Amniotic epithelial cell (primary cell): ENCODE results near the gene ZNF728.
A peak's percentile ranks its signal among the peaks of the same experiment; 100 is the strongest.
"Not testable (repeated sequence)": the region's sequence is repeated elsewhere in the genome, so short reads cannot be mapped to it uniquely, and the experiment has no call there.

Experiments
- DNase-seq: peaks from one replicate; pipeline ENCODE4 v3.0.0-alpha.2; 2010; ENCODE audit warnings: low read depth

Gene ZNF728

DNA sequence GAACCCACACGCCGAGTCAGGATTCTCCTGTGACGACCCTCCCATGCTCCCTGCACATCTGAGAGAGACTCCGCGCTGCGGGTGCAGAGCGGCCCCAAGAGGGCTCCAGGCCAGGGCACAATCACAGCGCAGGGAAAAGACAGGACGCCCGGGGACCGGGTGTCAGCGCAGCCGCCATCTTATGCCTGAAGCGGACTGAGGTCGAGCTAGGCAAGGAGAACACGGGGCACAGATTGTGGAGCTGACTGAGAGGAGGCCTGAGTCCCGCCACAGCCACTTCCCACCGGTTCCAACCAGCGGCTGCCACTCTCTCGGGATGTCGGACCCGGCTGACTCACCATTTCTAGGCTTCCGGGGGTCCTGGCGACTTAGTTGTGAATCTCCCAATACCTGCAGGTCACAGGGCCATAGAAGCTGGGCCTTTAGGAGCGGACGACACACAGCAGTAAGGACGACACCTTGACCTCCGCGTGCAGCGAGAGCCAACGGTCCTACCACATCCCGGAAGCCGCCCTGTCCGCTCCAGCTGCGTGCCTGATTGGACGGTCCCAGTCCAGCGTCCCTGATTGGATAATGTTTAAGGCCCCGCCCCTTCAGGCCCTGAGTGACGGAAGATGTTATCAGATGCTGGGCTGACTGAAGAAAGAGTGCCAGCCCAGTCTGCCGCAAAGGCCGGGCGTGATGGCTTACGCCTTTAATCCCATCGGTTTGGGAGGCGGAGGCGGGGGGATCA is at the start of gene ZNF728:
Gene ZNF728 (minus strand): TSS at position 487 of the 733 bp plus-strand sequence. CDS start 146 bp downstream, at position 341.
- no peak for DNase-seq

DNA sequence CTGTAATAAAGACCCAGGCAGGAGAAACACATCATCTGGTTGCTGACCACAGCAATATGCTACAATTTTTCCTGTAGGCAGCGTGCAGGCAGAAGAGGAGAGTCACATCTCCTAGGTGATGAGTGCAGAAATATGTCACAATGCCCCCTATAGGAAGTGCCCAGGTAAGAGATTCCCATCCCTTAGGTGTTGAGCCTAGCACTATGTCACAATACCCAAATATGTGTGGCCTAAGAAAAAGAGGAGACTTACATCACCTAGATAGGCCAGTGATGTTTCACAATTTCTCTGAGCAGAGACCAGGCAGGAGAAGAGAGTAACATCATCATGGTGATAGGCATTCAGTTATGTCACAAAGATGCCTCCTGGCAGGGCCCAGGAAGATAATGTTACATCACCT is 49.4 kb upstream of the ZNF728 start:
- no peak for DNase-seq

DNA sequence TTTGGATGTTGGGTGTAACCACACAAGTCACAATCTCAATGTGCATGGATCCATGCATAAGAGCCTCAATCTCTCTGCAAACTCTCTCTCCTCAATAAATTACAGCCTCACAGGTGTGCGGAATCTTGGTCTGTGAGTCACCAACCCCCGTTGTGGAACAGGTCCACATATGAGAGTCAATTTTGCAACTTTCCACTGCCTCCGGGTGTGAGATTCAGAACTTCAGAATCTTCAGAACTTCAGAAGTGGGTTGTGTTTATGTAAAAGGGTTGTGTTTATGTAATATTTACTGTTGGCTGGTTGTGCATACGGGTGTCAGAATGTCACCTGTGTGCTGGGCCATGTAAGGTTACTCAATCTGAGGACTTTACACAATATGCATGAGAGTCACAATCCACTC is 46.3 kb upstream of the ZNF728 start:
- no peak for DNase-seq

DNA sequence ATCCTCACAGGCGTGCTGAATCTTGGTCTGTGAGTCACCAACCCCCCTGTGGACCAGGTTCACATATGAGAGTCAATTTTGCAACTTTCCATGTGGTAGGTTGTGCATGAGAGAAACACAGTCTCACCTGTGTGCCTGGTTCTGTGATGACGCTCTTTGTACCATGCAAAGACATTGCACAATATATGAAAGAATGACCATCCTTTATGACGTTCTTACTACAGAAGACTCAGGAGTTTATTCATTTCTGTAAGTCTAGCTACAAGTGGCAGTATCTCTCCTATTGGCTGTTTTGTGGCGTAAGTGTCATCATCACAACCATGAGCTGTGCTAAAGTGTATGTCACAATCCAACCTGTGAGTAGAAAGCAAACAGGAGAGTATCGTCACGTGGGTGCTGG is 43.8 kb upstream of the ZNF728 start:
- DNase-seq, result no peak

DNA sequence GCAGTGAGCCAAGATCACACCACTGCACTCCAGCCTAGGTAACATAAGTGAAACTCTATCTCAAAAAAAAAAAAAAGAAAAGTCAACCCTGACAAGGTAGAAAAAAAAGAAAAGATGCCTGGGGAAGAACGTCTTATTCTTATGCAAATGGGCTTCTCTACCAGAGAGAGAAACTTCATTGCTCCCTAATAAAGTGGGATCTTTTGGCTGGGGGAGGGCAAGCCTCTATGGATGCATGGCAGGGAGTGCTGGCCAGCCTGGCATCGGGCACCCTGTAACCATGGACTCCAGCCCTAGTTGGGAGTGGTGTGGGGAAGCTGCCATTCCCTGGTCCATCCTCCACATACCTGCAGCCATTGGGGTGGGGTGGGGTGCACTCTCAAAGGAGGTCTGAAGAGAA is 30.7 kb upstream of the ZNF728 start:
- DNase-seq, result no peak

DNA sequence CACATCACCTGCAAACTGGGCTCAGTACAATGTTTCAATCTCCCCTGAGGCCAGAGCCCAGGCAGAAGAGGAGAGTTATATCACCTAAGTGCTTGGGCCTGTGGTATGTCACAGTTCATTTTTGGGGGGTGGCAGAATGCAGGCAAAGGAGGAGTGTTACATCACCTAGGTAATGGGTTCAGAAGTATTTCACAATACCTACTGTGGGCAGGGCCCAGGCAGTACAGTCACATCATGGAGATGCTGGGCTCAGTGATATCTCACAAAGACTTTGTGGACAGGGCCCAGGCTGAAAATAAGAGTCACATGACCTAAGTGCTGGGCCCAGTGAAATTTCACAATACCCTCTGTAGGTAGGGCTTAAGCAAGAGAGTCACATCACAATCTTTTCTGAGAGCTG is 12.7 kb upstream of the ZNF728 start:
- no peak for DNase-seq

DNA sequence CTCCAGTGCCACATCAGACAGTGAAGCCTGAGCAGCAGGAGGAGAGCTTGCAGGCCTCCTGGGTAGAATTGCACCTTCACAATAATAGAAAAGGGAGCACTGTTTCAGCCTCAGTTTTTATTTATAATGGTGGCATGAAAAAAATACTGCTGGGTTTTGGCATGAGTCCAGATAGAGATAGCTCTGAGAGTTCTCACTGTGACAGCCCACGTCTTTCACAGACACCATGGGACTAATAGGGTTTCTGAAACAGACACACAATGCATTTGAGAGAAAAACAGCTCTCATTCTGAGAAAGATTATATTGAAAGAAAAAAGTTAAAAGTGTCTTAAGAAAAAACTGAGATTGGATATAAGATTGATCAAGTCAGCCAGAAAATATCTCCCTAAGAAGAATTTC is 8.0 kb downstream of the ZNF728 start:
- DNase-seq, result not testable (repeated sequence)

DNA sequence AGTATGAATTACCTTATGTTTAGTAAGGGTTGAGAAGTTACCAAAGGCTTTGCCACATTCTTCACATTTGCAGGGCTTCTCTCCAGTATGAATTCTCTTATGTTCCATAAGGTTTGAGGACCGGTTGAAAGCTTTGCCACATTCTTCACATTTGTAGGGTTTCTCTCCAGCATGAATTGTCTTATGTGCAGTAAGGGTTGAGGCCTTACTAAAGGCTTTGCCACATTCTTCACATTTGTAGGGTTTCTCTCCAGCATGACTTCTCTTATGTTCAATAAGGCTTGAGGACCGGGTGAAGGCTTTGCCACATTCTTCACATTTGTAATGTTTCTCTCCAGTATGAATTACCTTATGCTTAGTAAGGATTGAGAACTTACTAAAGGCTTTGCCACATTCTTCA is 26.7 kb downstream of the ZNF728 start:
- no peak for DNase-seq

DNA sequence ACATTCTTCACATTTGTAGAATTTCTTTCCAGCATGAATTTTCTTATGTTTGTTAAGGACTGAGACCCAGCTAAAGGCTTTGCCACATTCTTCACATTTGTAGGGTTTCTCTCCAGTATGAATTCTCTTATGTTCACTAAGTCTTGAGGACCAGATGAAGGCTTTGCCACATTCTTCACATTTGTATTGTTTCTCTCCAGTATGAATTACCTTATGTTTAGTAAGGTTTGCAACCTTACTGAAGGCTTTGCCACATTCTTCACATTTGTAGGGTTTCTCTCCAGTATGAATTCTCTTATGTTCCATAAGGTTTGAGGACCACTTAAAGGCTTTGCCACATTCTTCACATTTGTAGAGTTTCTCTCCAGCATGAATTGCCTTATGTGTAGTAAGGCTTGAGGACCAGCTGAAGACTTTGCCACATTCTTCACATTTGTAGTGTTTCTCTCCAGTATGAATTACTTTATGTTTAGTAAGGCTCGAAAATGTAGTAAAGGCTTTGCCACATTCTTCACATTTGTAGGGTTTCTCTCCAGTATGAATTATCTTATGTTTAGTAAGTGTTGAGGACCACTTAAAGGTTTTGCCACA is 27.3 kb downstream of the ZNF728 start:
- DNase-seq, result not testable (repeated sequence)

DNA sequence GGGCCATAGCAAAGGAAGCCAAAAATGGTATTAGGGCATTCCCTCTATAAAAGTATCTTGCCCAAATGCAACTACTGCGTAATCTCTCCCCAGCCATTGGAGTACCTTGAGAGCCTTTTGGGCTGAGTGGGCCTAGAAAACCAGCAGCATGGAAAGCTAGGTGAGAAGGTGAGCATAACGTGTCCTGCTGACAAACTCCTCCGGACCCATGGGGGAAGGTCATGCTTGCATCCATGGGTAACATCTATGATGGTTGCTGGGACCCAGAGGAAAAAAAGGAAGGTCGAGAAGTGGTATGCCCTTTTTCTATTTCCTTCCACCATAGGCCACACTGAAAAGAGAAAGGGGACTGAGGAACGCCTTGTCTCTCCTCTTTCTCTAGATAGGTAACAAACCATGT is 57.4 kb downstream of the ZNF728 start:
- peak; percentile 53 for DNase-seq

DNA sequence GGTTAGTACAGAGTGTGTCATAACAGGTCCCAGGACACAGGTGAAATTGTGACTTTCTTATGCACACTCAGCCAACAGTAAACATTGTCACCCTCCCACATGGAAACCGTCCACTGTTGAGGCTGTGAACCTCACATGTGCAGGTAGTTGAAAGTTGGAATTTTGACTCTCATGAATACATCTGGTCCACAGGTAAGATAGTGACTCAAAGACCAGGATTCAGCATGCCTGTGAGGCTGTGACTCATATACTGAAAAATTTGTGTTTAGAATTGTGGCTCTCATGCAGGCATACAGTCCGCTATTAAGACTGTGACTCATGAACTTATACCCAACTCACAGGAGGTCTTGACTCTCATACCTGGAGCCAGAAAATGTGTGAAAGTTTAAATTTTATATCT is 67.8 kb downstream of the ZNF728 start:
- no peak for DNase-seq

DNA sequence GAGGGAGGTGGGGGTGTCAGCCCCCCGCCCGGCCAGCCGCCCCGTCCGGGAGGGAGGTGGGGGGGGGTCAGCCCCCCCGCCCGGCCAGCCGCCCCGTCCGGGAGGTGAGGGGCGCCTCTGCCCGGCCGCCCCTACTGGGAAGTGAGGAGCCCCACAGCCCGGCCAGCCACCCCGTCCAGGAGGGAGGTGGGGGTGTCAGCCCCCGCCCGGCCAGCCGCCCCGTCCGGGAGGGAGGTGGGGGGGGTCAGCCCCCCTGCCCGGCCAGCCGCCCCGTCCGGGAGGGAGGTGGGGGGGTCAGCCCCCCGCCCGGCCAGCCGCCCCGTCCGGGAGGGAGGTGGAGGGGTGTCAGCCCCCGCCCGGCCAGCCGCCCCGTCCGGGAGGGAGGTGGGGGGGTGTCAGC is 75.4 kb downstream of the ZNF728 start:
- DNase-seq, result not testable (repeated sequence)

DNA sequence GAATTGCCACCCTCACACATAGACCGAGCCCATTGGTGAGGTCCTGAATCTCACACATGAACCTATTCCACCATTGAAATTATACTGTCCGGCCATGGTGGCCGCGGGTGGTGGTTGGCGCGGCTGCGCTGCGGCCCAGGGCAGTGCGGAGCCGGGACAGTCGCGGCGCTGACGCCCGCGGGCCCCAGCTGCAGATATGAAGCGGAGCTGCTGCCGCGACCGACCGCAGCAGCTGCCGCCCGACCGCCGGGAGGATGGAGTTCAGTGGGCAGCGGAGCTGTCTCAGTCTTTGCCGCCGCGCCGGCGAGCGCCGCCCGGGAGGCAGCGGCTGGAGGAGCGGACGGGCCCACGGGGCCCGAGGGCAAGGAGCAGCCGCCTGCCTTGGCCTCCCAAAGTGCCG is 77.8 kb downstream of the ZNF728 start:
- not testable (repeated sequence) for DNase-seq
